H9 (cell line): Measurements from ENCODE around the gene CENPP. TPM values are rescaled to one million over a fixed set of nuclear protein-coding genes. Genes with fewer than 3 reads are reported as not detected.

Experiments
- DNase-seq: peaks from one replicate; pipeline ENCODE4 v3.0.0-alpha.2; 2017
- H2AFZ ChIP-seq: one replicate; pipeline ENCODE4 v1.6.1; 2013; ENCODE audit warnings: mild to moderate bottlenecking, low read length, control low read depth, moderate library complexity
- H2AK5ac ChIP-seq: 2 replicates; pipeline ENCODE4 v1.6.1; 2013; ENCODE audit warnings: low read length, control low read depth, mixed read lengths; ENCODE audit not compliant: insufficient read length
- H2BK120ac ChIP-seq: one replicate; pipeline ENCODE4 v1.6.1; 2013; ENCODE audit warnings: low read depth, mild to moderate bottlenecking, low read length, control low read depth, inconsistent platforms; ENCODE audit not compliant: poor library complexity, severe bottlenecking
- H2BK12ac ChIP-seq: 2 replicates; pipeline ENCODE4 v1.6.1; 2013; ENCODE audit warnings: low read length, control low read depth, mixed read lengths, low read depth; ENCODE audit not compliant: insufficient read length
- H2BK15ac ChIP-seq: 2 replicates; pipeline ENCODE4 v1.6.1; 2013; ENCODE audit warnings: low read depth, low read length, control low read depth
- H2BK20ac ChIP-seq: one replicate; pipeline ENCODE4 v1.6.1; 2013; ENCODE audit warnings: low read depth, mild to moderate bottlenecking, low read length, control low read depth, inconsistent platforms; ENCODE audit not compliant: poor library complexity, severe bottlenecking
- H2BK5ac ChIP-seq: 2 replicates; pipeline ENCODE4 v1.6.1; 2013; ENCODE audit warnings: low read length, control low read depth, mixed read lengths; ENCODE audit not compliant: insufficient read length
- H3K14ac ChIP-seq: 2 replicates; pipeline ENCODE4 v1.6.1; 2013; ENCODE audit warnings: low read length, control low read depth; ENCODE audit not compliant: insufficient read depth
- H3K18ac ChIP-seq: 2 replicates; pipeline ENCODE4 v1.6.1; 2013; ENCODE audit warnings: low read depth, mild to moderate bottlenecking, mixed read lengths, low read length, control low read depth; ENCODE audit not compliant: insufficient read length
- H3K23ac ChIP-seq: 2 replicates; pipeline ENCODE4 v1.6.1; 2013; ENCODE audit warnings: low read length, control low read depth, mixed read lengths, low read depth; ENCODE audit not compliant: insufficient read length
- H3K23me2 ChIP-seq: 2 replicates; pipeline ENCODE4 v1.6.1; 2013; ENCODE audit warnings: low read depth, mild to moderate bottlenecking, mixed read lengths, low read length, control low read depth; ENCODE audit not compliant: insufficient read length, poor library complexity, severe bottlenecking
- H3K27ac ChIP-seq: 2 replicates; pipeline ENCODE4 v1.5.1; 2013; ENCODE audit warnings: low read length, control low read depth, mixed read lengths, low read depth; ENCODE audit not compliant: insufficient read length
- H3K27me3 ChIP-seq: 2 replicates; pipeline ENCODE4 v1.6.1; 2013; ENCODE audit warnings: low read length, control low read depth, inconsistent platforms; ENCODE audit not compliant: insufficient read depth
- H3K4ac ChIP-seq: 2 replicates; pipeline ENCODE4 v1.6.1; 2013; ENCODE audit warnings: low read depth, mild to moderate bottlenecking, control low read depth, inconsistent platforms, low read length, moderate library complexity
- H3K4me1 ChIP-seq: 2 replicates; pipeline ENCODE4 v1.6.1; 2013; ENCODE audit warnings: low read length, control low read depth, inconsistent platforms; ENCODE audit not compliant: insufficient read depth
- H3K4me2 ChIP-seq: 2 replicates; pipeline ENCODE4 v1.6.1; 2013; ENCODE audit warnings: low read length, control low read depth, mixed read lengths; ENCODE audit not compliant: insufficient read length, insufficient read depth
- H3K56ac ChIP-seq: 2 replicates; pipeline ENCODE4 v1.6.1; 2013; ENCODE audit warnings: low read depth, mild to moderate bottlenecking, mixed read lengths, low read length, control low read depth; ENCODE audit not compliant: insufficient read length
- H3K79me1 ChIP-seq: 2 replicates; pipeline ENCODE4 v1.6.1; 2013; ENCODE audit warnings: low read depth, mild to moderate bottlenecking, moderate library complexity, low read length, control low read depth, inconsistent platforms; ENCODE audit not compliant: insufficient read depth, poor library complexity, severe bottlenecking
- H3K79me2 ChIP-seq: 2 replicates; pipeline ENCODE4 v1.6.1; 2013; ENCODE audit warnings: low read length, control low read depth, inconsistent platforms; ENCODE audit not compliant: insufficient read depth
- H3K9ac ChIP-seq: 2 replicates; pipeline ENCODE4 v1.6.1; 2013; ENCODE audit warnings: low read length, control low read depth, mixed read lengths; ENCODE audit not compliant: insufficient read length; ENCODE audit errors: extremely low read depth
- H3K9me3 ChIP-seq: one replicate; pipeline ENCODE4 v1.6.1; 2013; ENCODE audit warnings: low read depth, low read length, inconsistent platforms; ENCODE audit not compliant: control insufficient read depth
- H3T11ph ChIP-seq: one replicate; pipeline ENCODE4 v1.6.1; 2013; ENCODE audit warnings: mild to moderate bottlenecking, low read length, control low read depth, inconsistent platforms
- H4K20me1 ChIP-seq: one replicate; pipeline ENCODE4 v1.6.1; 2013; ENCODE audit not compliant: control insufficient read depth, insufficient read length, insufficient read depth
- H4K5ac ChIP-seq: 2 replicates; pipeline ENCODE4 v1.6.1; 2013; ENCODE audit warnings: low read depth, mild to moderate bottlenecking, mixed read lengths, low read length, control low read depth; ENCODE audit not compliant: insufficient read length
- H4K8ac ChIP-seq: replicated peaks from 2 replicates; pipeline ENCODE4 v1.6.1; 2013; ENCODE audit warnings: low read length, control low read depth, mixed read lengths, low read depth; ENCODE audit not compliant: insufficient read length
- H4K91ac ChIP-seq: 2 replicates; pipeline ENCODE4 v1.6.1; 2013; ENCODE audit warnings: low read depth, mild to moderate bottlenecking, moderate library complexity, mixed read lengths, low read length, control low read depth; ENCODE audit not compliant: insufficient read length
- H3K27ac Mint-ChIP-seq, 3 experiments: 2 replicates in 2 of 3; 3 replicates in 1 of 3; pipeline ENCODE4 v1.8.0; 2020 to 2021; ENCODE audit warnings: mixed read lengths in 3 of 3, mild to moderate bottlenecking in 1 of 3, moderate library complexity in 1 of 3
- H3K27me3 Mint-ChIP-seq: 2 replicates; pipeline ENCODE4 v1.8.0; 2021; ENCODE audit warnings: low read depth, mild to moderate bottlenecking, moderate library complexity, mixed read lengths
- H3K36me3 Mint-ChIP-seq, 3 experiments: 2 replicates in 2 of 3; 3 replicates in 1 of 3; pipeline ENCODE4 v1.8.0; 2020 to 2021; ENCODE audit warnings: low read depth in 3 of 3, mixed read lengths in 3 of 3; ENCODE audit not compliant: insufficient read depth in 1 of 3
- H3K4me1 Mint-ChIP-seq, 2 experiments: 2 replicates each; pipeline ENCODE4 v1.8.0; 2020; ENCODE audit warnings: mixed read lengths in 2 of 2
- H3K4me3 Mint-ChIP-seq, 2 experiments: 2 replicates in 1 of 2; 3 replicates in 1 of 2; pipeline ENCODE4 v1.8.0; 2020 to 2021; ENCODE audit warnings: mild to moderate bottlenecking in 2 of 2, mixed read lengths in 2 of 2, moderate library complexity in 1 of 2
- H3K9me3 Mint-ChIP-seq, 2 experiments: 2 replicates in 1 of 2; 3 replicates in 1 of 2; pipeline ENCODE4 v1.8.0; 2020; ENCODE audit warnings: mild to moderate bottlenecking in 2 of 2, mixed read lengths in 2 of 2, moderate library complexity in 1 of 2
- WGBS: extraction: QIAGEN DNeasy Blood & Tissue Kit; methylation state at CpG from one replicate; pipeline ENCODE4 v1.1.7; 2013; ENCODE audit warnings: missing lambda C conversion rate, low lambda C conversion rate, mixed read lengths; ENCODE audit not compliant: insufficient read length; ENCODE audit errors: extremely low coverage; 5-methylcytosine and 5-hydroxymethylcytosine counted together
- total RNA-seq: library from RNA; stranded (reverse); gene quantifications from 2 replicates; pipeline ENCODE4 v1.2.1, GENCODE V29; 2021
- TF ChIP-seq, protein P1 (sequence below): fragments of 200-600 bp; sonication (generic); conservative IDR thresholded peaks from 3 replicates; pipeline ENCODE4 v1.8.0; 2021; ENCODE audit warnings: antibody characterized with exemption, mild to moderate bottlenecking

Gene CENPP
- total RNA-seq, 1 experiment from 2014 or later: 9.1 TPM

DNA sequence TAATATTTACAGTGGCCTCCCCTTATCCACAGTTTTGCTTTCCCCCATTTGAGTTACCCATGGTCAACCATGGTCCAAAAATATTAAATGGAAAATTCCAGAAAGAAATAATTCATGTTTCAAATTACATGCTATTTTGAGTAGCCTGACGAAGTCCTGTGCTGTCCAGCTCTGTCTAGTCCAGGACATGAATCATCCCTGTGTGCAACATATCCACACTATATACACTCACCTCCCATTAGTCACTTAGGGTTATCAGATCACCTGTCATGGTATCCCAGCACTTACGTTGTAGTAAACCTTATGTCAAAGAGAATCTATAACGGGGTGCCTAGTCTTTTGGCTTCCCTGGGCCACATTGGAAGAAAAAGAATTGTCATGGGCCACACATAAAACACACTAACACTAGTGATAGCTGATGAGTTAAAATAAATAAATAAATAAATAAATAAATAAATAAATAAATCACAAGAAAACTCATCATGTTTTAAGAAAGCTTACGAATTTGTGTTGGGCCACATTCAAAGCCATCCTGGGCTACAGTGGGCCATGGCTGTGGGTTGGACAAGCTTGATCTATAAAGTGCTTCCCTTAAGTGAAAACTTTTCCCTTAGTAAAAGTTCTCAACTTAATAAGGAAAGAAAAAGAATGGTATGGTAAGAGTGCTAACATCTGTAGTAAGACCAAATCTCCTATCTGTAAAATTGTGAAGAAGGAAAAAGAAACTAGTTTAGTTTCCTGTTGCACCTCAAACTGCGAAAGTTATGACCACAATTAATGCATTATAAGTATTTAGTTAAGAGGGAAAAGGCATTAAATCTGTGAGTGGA is 114.4 kb downstream of the CENPP start:
- Histone ChIP-seq H2BK120ac (no peak overlapping the region), H3K79me1 (no peaks in the 10 kb centered on the region), H3K9ac (no peak overlapping the region), H2BK5ac (no peak overlapping the region), H3K23ac (no peak overlapping the region), H3K4ac (no peak overlapping the region), H3K79me2 (no peaks in the 10 kb centered on the region), H2BK15ac (no peak overlapping the region), H2AK5ac (no peak overlapping the region), H3K27me3 (no peaks in the 10 kb centered on the region), H3K14ac (no peak overlapping the region), H3K4me1 (no peaks in the 10 kb centered on the region), H3K56ac (no peak overlapping the region), H4K5ac (no peak overlapping the region), H4K20me1 (no peaks in the 10 kb centered on the region), H2BK12ac (no peak overlapping the region), H3K18ac (no peak overlapping the region), H4K91ac (no peak overlapping the region), H2AFZ (no peak overlapping the region), H3T11ph (no peak overlapping the region), H2BK20ac (no peak overlapping the region), H3K23me2 (no peaks in the 10 kb centered on the region), H3K27ac (no peak overlapping the region), H3K4me2 (no peak overlapping the region), H3K9me3 (no peaks in the 10 kb centered on the region), H4K8ac (no peak overlapping the region)
- Mint-ChIP-seq H3K4me1 (no peaks in the 10 kb centered on the region), H3K27me3 (no peaks in the 10 kb centered on the region), H3K4me3 (no peak overlapping the region), H3K36me3 (no peaks in the 10 kb centered on the region), H3K27ac (no peak overlapping the region), H3K9me3 (no peaks in the 10 kb centered on the region)
- no peak for DNase-seq
- no CpG with 5 or more reads among the region's 5 CpGs for WGBS
- TF ChIP-seq, protein P1, sequence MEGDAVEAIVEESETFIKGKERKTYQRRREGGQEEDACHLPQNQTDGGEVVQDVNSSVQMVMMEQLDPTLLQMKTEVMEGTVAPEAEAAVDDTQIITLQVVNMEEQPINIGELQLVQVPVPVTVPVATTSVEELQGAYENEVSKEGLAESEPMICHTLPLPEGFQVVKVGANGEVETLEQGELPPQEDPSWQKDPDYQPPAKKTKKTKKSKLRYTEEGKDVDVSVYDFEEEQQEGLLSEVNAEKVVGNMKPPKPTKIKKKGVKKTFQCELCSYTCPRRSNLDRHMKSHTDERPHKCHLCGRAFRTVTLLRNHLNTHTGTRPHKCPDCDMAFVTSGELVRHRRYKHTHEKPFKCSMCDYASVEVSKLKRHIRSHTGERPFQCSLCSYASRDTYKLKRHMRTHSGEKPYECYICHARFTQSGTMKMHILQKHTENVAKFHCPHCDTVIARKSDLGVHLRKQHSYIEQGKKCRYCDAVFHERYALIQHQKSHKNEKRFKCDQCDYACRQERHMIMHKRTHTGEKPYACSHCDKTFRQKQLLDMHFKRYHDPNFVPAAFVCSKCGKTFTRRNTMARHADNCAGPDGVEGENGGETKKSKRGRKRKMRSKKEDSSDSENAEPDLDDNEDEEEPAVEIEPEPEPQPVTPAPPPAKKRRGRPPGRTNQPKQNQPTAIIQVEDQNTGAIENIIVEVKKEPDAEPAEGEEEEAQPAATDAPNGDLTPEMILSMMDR: no peak
